GM18505 (cell line): Measurements from ENCODE around the gene TRAPPC5.
A peak's percentile ranks its signal among the peaks of the same experiment; 100 is the strongest.

Experiments
- ATAC-seq: cut with Tn5 transposase; IDR thresholded peaks from one replicate; pipeline ENCODE4 v1.9.1; 2021; ENCODE audit not compliant: unreplicated experiment
- POLR2A ChIP-seq: IDR thresholded peaks from 4 replicates; pipeline ENCODE4 v1.6.1; 2011; ENCODE audit warnings: borderline replicate concordance; ENCODE audit not compliant: insufficient read depth, insufficient read length; ENCODE audit errors: extremely low read depth

Gene TRAPPC5

GRCh38 chr19:7654401-7654800 is 26.2 kb upstream of the TRAPPC5 start:
- no peak for ATAC-seq
- no peak for TF ChIP-seq POLR2A

- no peak for ATAC-seq
- no peak for TF ChIP-seq POLR2A
Measured at GRCh38 chr19:7655581-7655980, 25.1 kb upstream of the TRAPPC5 start.

- no peak for TF ChIP-seq POLR2A
- no peak for ATAC-seq
Measured at GRCh38 chr19:7657131-7657751, 23.4 kb upstream of the TRAPPC5 start.

- ATAC-seq, result no peak
Measured at GRCh38 chr19:7658219-7658686, 22.4 kb upstream of the TRAPPC5 start.

GRCh38 chr19:7661744-7662538 is 18.7 kb upstream of the TRAPPC5 start:
- ATAC-seq, result no peak
- TF ChIP-seq POLR2A, result no peak

More at GRCh38 chr19:7658219-7658686, 22.4 kb upstream of the TRAPPC5 start:
- TF ChIP-seq POLR2A, result peak; percentile 60

- ATAC-seq, result no peak
- no peak for TF ChIP-seq POLR2A
Measured at GRCh38 chr19:7662657-7663056, 18.0 kb upstream of the TRAPPC5 start.

GRCh38 chr19:7663706-7664105 is 16.9 kb upstream of the TRAPPC5 start:
- no peak for TF ChIP-seq POLR2A
- no peak for ATAC-seq

GRCh38 chr19:7665076-7665475 is 15.6 kb upstream of the TRAPPC5 start:
- ATAC-seq, result no peak
- no peak for TF ChIP-seq POLR2A

GRCh38 chr19:7668842-7669241 is 11.8 kb upstream of the TRAPPC5 start, which contains the start of gene RETN:
TSS of gene RETN (plus strand) at chr19:7669049. CDS start at chr19:7669327, 278 bp downstream.
- no peak for ATAC-seq
- TF ChIP-seq POLR2A, result no peak

GRCh38 chr19:7669641-7670040 is 11.0 kb upstream of the TRAPPC5 start:
- no peak for ATAC-seq
- TF ChIP-seq POLR2A, result no peak

- no peak for ATAC-seq
- no peak for TF ChIP-seq POLR2A
Measured at GRCh38 chr19:7670150-7670783, 10.4 kb upstream of the TRAPPC5 start.

- no peak for ATAC-seq
- TF ChIP-seq POLR2A, result no peak
Measured at GRCh38 chr19:7670790-7671189, 9.8 kb upstream of the TRAPPC5 start.

GRCh38 chr19:7672522-7672921 is 8.1 kb upstream of the TRAPPC5 start:
- TF ChIP-seq POLR2A, result no peak
- ATAC-seq, result no peak
